Measurements from ENCODE around the gene RIOK3. TPM values are rescaled to one million over a fixed set of nuclear protein-coding genes. Genes with fewer than 3 reads are reported as not detected.

The RIOK3 gene
- total and polyA plus RNA-seq, 2 of the 4 experiments (the other 2 are of a cell fraction): 21.5 to 38.9 TPM

DNA sequence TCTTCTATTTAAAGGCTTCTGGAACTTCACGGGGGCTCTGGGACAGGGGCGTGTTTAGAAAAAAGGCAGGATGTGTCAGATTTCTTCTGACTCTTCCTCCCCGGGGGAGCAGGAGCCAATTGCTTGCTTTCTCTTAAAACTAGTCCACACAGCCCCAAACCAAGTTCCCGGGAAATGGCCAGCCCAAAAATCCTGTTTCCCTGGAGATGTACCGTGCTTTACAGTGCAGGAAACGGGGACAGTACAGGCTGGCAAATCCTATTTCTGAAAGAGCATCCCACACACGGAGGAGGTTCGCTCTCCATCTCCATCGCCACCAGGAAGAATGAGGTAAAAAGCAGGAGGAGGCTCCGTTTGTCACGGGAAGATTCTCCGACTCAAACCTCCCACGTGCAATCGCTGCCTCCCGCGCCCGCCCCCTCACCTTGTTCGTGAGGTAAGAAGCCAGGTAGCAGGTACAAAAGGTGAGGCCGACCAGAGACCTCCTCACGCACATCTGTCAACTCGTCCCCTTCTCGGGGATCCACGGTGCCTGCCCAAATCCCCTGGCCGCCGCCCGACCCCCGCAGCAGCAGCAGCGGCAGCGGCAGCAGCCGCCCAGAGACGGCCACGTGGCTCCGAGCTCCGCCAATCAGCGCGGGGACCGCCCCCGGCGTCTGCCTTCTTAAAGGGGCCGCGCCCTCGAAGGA, 15.6 kb upstream of the RIOK3 start:
- Histone ChIP-seq H3K27ac (ENCODE audit: insufficient read depth, low read length) (peak overlapping the region; percentile 72), H3K4ac (ENCODE audit: low read depth, low read length) (peak overlapping the region; percentile 44), H3K56ac (ENCODE audit: extremely low read depth, insufficient read depth, low read length) (peak overlapping the region; percentile 68), H4K5ac (ENCODE audit: low read depth, low read length) (peak overlapping the region; percentile 77), H2BK20ac (ENCODE audit: low read depth, low read length) (no peak overlapping the region), H3K14ac (replicated peaks; ENCODE audit: low read depth, low read length) (peak overlapping the region; percentile 6; the same call in 1 of the 2 replicates), H2AFZ (replicated peaks; ENCODE audit: low read length, poor library complexity) (peak overlapping the region; percentile 99), H3K36me3 (ENCODE audit: control insufficient read depth, insufficient read depth, low read length) (no peaks in the 10 kb centered on the region; the same call in 1 of the 2 replicates), H3K4me2 (ENCODE audit: low read depth, low read length) (peak overlapping the region; percentile 88), H3K4me3 (ENCODE audit: insufficient read depth, low read depth, low read length) (peak overlapping the region; percentile 99), H2AK9ac (replicated peaks; ENCODE audit: low read depth, low read length, poor library complexity) (peak overlapping the region; percentile 75), H3K79me1 (ENCODE audit: low read depth in 1 of 2, low read length in 2 of 2) (peaks cover 3 to 22% of the 10 kb centered on the region in 2 experiments; a peak in 2 of 4 replicates), H2AK5ac (ENCODE audit: low read depth, low read length) (0 out of 2 replicates have a peak overlapping the region, but pooled peaks have one; percentile 3), H2BK120ac (ENCODE audit: low read depth, low read length) (no peak overlapping the region), H2BK15ac (ENCODE audit: low read depth, low read length) (no peak overlapping the region), H3K23ac (ENCODE audit: low read depth, low read length) (peak overlapping the region; percentile 50; the same call in 1 of the 2 replicates), H3K27me3 (ENCODE audit: control insufficient read depth, insufficient read depth, low read length) (peaks cover 2% of the 10 kb centered on the region; the same call in 1 of the 2 replicates), H3K4me1 (ENCODE audit: control insufficient read depth, insufficient read depth, low read length) (peaks cover 5% of the 10 kb centered on the region), H3K9ac (ENCODE audit: low read depth, low read length) (peak overlapping the region; percentile 90), H4K20me1 (ENCODE audit: insufficient read depth, low read length) (no peaks in the 10 kb centered on the region), H4K8ac (ENCODE audit: low read depth in 2 of 2, low read length in 2 of 2) (peak overlapping the region; percentile 34 to 53; a peak in 3 of 4 replicates), H2BK5ac (ENCODE audit: low read depth, low read length, poor library complexity, severe bottlenecking) (no peak overlapping the region), H3K18ac (ENCODE audit: low read depth, low read length) (peak overlapping the region; percentile 7; the same call in 1 of the 2 replicates), H4K91ac (ENCODE audit: insufficient read depth, low read depth, low read length) (peak overlapping the region; percentile 2; the same call in 1 of the 2 replicates), H3K9me1 (ENCODE audit: insufficient read depth, low read length) (0 out of 2 replicates have a peak, but pooled peaks cover 8% of the 10 kb centered on the region), H3K9me3 (ENCODE audit: control insufficient read depth, insufficient read depth, low read length) (no peaks in the 10 kb centered on the region)
- ChIA-PET POLR2A (ENCODE audit: unreplicated experiment) (interaction anchor here (0.7 kb wide), 1 partner anchor 364 kb away, joined by 3 read pairs; no protein-coding TSS in a partner anchor), CTCF (no interaction called here)
- BruUV-seq (replicated peaks): no TSS peak
- 0% methylated on average over 12 of the region's 42 CpGs; no CpG with 5 or more reads in 1 of the 2 experiments for WGBS, 2 experiments (ENCODE audit: extremely low coverage in 2 of 2, insufficient read length in 1 of 2)
- in situ Hi-C loops (cut with MboI; ENCODE audit: low sequenced_read_pairs): no loop called here
- ATAC-seq (ENCODE audit: low read depth) (peak; percentile 99), DNase-seq (peak; percentile 62)
- dilution Hi-C loops (cut with HindIII; ENCODE audit: low sequenced_read_pairs, unreplicated experiment): no loop called here
- intact Hi-C loops (cut with micrococcal nuclease): no loop called here
- no peak for TF ChIP-seq FOS (IDR thresholded peaks at IDR 0.05; ENCODE audit: low read depth, low read length)
- TF ChIP-seq ELK1 (IDR thresholded peaks at IDR 0.05; ENCODE audit: borderline replicate concordance, low read depth, low read length): no peak
- TF ChIP-seq USF2 (IDR thresholded peaks at IDR 0.05; ENCODE audit: low read depth, low read length): peak; percentile 91
- TF ChIP-seq MXI1 (IDR thresholded peaks at IDR 0.05; ENCODE audit: borderline replicate concordance, low read depth, low read length): peak; percentile 81; the same call in 1 of the 2 replicates
- no peak for TF ChIP-seq RAD21 (IDR thresholded peaks at IDR 0.05; ENCODE audit: low read length)
- 0 out of 2 replicates have a peak, but pooled peaks have one; percentile 21 for TF ChIP-seq BHLHE40 (IDR thresholded peaks at IDR 0.05; ENCODE audit: low read depth, low read length)
- peak; percentile 13; the same call in 1 of the 2 replicates for TF ChIP-seq MAZ (IDR thresholded peaks at IDR 0.05; ENCODE audit: borderline replicate concordance, low read depth, low read length)
- TF ChIP-seq SMC3 (IDR thresholded peaks at IDR 0.05; ENCODE audit: low read depth, low read length): no peak
- no peak for TF ChIP-seq CHD1 (IDR thresholded peaks at IDR 0.05; ENCODE audit: low read depth, low read length)
- no peak for TF ChIP-seq CEBPB (IDR thresholded peaks at IDR 0.05; ENCODE audit: low read depth, low read length)
- TF ChIP-seq RCOR1 (IDR thresholded peaks at IDR 0.05; ENCODE audit: insufficient replicate concordance, low read length): no peak
- no peak for TF ChIP-seq NFE2L2 (IDR thresholded peaks at IDR 0.05; ENCODE audit: low read depth, low read length)
- TF ChIP-seq MAFK (IDR thresholded peaks at IDR 0.05; ENCODE audit: low read depth, low read length): no peak
